GM18907 (cell line): ENCODE measurements around the gene ODAD4.
"Not testable (repeated sequence)": the region's sequence is repeated elsewhere in the genome, so short reads cannot be mapped to it uniquely, and the experiment has no call there.

ENCODE experiments used
- ATAC-seq: cut with Tn5 transposase; IDR thresholded peaks from one replicate; pipeline ENCODE4 v1.9.1; 2021; ENCODE audit warnings: mild to moderate bottlenecking, moderate library complexity; ENCODE audit not compliant: unreplicated experiment

The ODAD4 gene

GRCh38 chr17:42000413-42001133 is 70.2 kb downstream of the ODAD4 start:
- no peak for ATAC-seq

- ATAC-seq = no peak
Measured at GRCh38 chr17:42001729-42002128, 71.3 kb downstream of the ODAD4 start.

GRCh38 chr17:42002175-42002791 is 71.9 kb downstream of the ODAD4 start:
- no peak for ATAC-seq

- no peak for ATAC-seq
Measured at GRCh38 chr17:42002792-42003301, 72.4 kb downstream of the ODAD4 start.

GRCh38 chr17:42005166-42005565 is 74.7 kb downstream of the ODAD4 start:
- ATAC-seq = no peak

- no peak for ATAC-seq
Measured at GRCh38 chr17:42009170-42009569, 78.8 kb downstream of the ODAD4 start.

- not testable (repeated sequence) for ATAC-seq
Measured at GRCh38 chr17:42010266-42010680, 79.9 kb downstream of the ODAD4 start.

- no peak for ATAC-seq
Measured at GRCh38 chr17:42010898-42011516, 80.6 kb downstream of the ODAD4 start.

GRCh38 chr17:42012363-42012762 is 81.9 kb downstream of the ODAD4 start:
- not testable (repeated sequence) for ATAC-seq

GRCh38 chr17:42013740-42014139 is 83.3 kb downstream of the ODAD4 start:
- not testable (repeated sequence) for ATAC-seq
